Measurements from ENCODE around the gene POC1B. TPM values are rescaled to one million over a fixed set of nuclear protein-coding genes. Genes with fewer than 3 reads are reported as not detected.

Gene POC1B
- total RNA-seq, 1 donor from 2014 or later: 15.3 TPM

GRCh38 chr12:89376202-89376529 is 149.7 kb downstream of the POC1B start:
- Mint-ChIP-seq H3K36me3 (peaks cover 5% of the 10 kb centered on the region), H3K27ac (peak overlapping the region; percentile 38), H3K9me3 (peaks cover 6% of the 10 kb centered on the region), H3K27me3 (no peaks in the 10 kb centered on the region), H3K4me3 (no peak overlapping the region), H3K4me1 (ENCODE audit: unreplicated experiment) (peaks cover 25% of the 10 kb centered on the region)
- TF ChIP-seq, protein P1, sequence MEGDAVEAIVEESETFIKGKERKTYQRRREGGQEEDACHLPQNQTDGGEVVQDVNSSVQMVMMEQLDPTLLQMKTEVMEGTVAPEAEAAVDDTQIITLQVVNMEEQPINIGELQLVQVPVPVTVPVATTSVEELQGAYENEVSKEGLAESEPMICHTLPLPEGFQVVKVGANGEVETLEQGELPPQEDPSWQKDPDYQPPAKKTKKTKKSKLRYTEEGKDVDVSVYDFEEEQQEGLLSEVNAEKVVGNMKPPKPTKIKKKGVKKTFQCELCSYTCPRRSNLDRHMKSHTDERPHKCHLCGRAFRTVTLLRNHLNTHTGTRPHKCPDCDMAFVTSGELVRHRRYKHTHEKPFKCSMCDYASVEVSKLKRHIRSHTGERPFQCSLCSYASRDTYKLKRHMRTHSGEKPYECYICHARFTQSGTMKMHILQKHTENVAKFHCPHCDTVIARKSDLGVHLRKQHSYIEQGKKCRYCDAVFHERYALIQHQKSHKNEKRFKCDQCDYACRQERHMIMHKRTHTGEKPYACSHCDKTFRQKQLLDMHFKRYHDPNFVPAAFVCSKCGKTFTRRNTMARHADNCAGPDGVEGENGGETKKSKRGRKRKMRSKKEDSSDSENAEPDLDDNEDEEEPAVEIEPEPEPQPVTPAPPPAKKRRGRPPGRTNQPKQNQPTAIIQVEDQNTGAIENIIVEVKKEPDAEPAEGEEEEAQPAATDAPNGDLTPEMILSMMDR (conservative IDR thresholded peaks at IDR 0.05): no peak
- no peak for DNase-seq (ENCODE audit: extremely low spot score, unreplicated experiment)

DNA sequence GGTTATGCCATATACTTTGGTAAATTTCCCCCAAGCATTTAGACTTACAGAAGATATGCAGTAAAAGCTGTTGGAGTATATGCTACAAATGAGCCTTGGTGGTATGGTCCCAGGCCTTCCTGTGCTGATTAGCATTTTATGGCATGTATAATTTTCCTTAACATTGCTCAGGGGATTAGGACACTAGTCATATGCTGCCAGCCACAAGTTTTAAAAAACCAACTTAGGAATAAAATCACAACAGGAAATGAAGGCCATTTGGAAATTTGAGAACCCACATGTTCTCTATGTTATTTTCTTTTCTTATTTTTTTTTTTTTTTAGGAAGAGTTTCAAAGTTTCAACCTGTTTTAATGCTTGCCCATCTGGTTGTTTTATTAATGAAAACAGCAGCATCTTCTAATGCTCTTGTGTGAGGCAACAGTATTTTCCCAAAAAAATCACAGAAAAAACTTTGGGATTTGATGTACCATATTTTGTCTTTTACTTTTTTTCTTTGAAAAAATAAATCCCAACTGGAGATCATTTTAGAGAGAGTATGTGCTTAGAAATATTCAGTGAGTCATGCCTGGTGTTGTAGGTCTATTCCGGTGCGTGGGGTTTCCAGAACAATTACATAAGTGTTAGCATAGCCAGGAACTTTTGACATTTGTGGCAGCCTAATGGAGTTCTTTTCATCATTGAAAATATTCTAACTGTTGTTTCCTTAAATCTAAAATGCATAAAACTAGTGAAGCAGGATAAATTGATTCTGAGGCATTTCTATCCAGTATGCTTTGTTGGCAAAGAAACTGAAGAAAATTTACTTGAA is 151.9 kb downstream of the POC1B start:
- H3K27ac Mint-ChIP-seq: peak overlapping the region; percentile 67
- H3K9me3 Mint-ChIP-seq: peaks cover 6% of the 10 kb centered on the region
- no peak for DNase-seq (ENCODE audit: extremely low spot score, unreplicated experiment)
- TF ChIP-seq, protein P1 (conservative IDR thresholded peaks at IDR 0.05): no peak
- H3K27me3 Mint-ChIP-seq: no peaks in the 10 kb centered on the region
- H3K4me3 Mint-ChIP-seq: no peak overlapping the region
- H3K4me1 Mint-ChIP-seq (ENCODE audit: unreplicated experiment): peaks cover 30% of the 10 kb centered on the region
- H3K36me3 Mint-ChIP-seq: peaks cover 5% of the 10 kb centered on the region

GRCh38 chr12:89372584-89373370 is 153.1 kb downstream of the POC1B start:
- Mint-ChIP-seq H3K36me3 (peaks cover 11% of the 10 kb centered on the region), H3K27me3 (no peaks in the 10 kb centered on the region), H3K9me3 (peaks cover 6% of the 10 kb centered on the region), H3K4me1 (ENCODE audit: unreplicated experiment) (peaks cover 35% of the 10 kb centered on the region), H3K27ac (peak overlapping the region; percentile 67), H3K4me3 (no peak overlapping the region)
- TF ChIP-seq, protein P1 (conservative IDR thresholded peaks at IDR 0.05): no peak
- DNase-seq (ENCODE audit: extremely low spot score, unreplicated experiment): no peak

DNA sequence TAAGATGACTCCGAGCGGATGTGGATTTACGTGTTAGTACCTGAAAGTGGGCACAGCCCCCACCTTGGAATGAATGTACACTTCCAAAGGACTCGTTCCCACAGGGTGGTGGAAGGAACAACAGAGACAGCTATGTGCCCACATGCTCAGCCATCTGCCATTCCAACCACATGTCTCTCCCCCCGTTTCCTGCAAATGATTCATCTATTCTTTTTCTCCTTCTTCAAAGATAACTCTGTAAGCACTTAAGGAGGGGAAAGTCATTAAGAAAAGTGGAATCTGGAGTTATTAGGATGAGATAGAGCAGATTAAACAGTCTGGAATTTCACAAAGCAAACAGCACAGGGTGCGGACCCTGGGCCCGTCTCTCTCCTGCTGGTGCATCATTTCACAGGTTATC is 155.0 kb downstream of the POC1B start:
- Mint-ChIP-seq H3K27ac (peak overlapping the region; percentile 67), H3K36me3 (peaks cover 10% of the 10 kb centered on the region), H3K9me3 (peaks cover 2% of the 10 kb centered on the region), H3K4me3 (peak overlapping the region; percentile 41), H3K4me1 (ENCODE audit: unreplicated experiment) (peaks cover 35% of the 10 kb centered on the region), H3K27me3 (no peaks in the 10 kb centered on the region)
- no peak for DNase-seq (ENCODE audit: extremely low spot score, unreplicated experiment)
- TF ChIP-seq, protein P1 (conservative IDR thresholded peaks at IDR 0.05): no peak

DNA sequence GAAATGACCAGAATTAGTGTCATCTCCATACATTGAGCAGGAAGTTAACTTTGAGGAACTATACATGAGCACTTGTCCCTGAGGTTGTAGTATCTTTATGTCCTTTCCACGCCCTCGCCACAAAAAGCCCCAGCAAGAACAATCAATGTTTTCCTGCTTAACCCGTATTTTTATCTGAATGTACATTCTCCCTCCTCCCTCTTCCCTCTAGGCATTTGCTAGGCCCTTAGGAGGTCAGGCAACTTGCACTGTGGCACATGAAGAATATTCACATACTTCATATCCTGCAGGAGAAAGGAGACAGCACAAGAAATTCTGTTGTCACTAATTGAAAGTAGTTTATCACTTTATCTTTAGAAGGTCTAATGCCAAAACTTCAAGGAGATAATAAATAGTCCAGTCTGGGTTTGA is 155.4 kb downstream of the POC1B start:
- Mint-ChIP-seq H3K27ac (peak overlapping the region; percentile 67), H3K4me1 (ENCODE audit: unreplicated experiment) (peaks cover 35% of the 10 kb centered on the region), H3K4me3 (peak overlapping the region; percentile 41), H3K36me3 (peaks cover 7% of the 10 kb centered on the region), H3K27me3 (no peaks in the 10 kb centered on the region), H3K9me3 (no peaks in the 10 kb centered on the region)
- DNase-seq (ENCODE audit: extremely low spot score, unreplicated experiment): no peak
- TF ChIP-seq, protein P1 (conservative IDR thresholded peaks at IDR 0.05): no peak

Other genes starting within 250 kb of the POC1B start
- 43.0 TPM in 2 replicates for gene DUSP6, start 173.5 kb downstream of the POC1B start, total RNA-seq (ENCODE audit: low replicate concordance)
- gene GALNT4, start 1.3 kb downstream of the POC1B start, total RNA-seq (ENCODE audit: low replicate concordance): 8.7 and 10.1 TPM in 2 replicates
- 77.1 and 95.2 TPM in 2 replicates for gene ATP2B1, start 182.8 kb upstream of the POC1B start, total RNA-seq (ENCODE audit: low replicate concordance)